Heart right ventricle (tissue), 16 donors: ENCODE results near the gene KMT2D. TPM values are rescaled to one million over a fixed set of nuclear protein-coding genes. Genes with fewer than 3 reads are reported as not detected.
A peak's percentile ranks its signal among the peaks of the same experiment; 100 is the strongest.

Experiments used
- ATAC-seq, 8 donors: fragments of 200-7000 bp; cut with Tn5 transposase; one replicate each; pipeline ENCODE4 v1.9.1; 2020; ENCODE audit warnings: mild to moderate bottlenecking in 8 of 8, moderate library complexity in 8 of 8, moderate number of reproducible peaks in 1 of 8
- DNase-seq, 2 donors: peaks; one replicate each; pipeline ENCODE4 v3.0.0-alpha.2; 2020
- H3K27ac ChIP-seq, 10 donors: fragments of 200-600 bp; sonication (generic) in 2 of 10; one replicate each; pipeline versions ENCODE4 v1.5.0 to v1.8.0; 2020 to 2022; ENCODE audit warnings: mild to moderate bottlenecking in 3 of 10
- H3K27me3 ChIP-seq, 7 donors: fragments of 200-600 bp; one replicate each; pipeline ENCODE4 v1.8.0; 2021 to 2022; ENCODE audit warnings: mild to moderate bottlenecking in 2 of 7
- H3K36me3 ChIP-seq, 9 donors: fragments of 200-600 bp; sonication (generic) in 1 of 9; one replicate each; pipeline versions ENCODE4 v1.5.0 to v1.8.0; 2020 to 2022; ENCODE audit warnings: mild to moderate bottlenecking in 2 of 9
- H3K4me1 ChIP-seq, 9 donors: fragments of 200-600 bp; sonication (generic) in 1 of 9; one replicate each; pipeline versions ENCODE4 v1.5.0 to v1.8.0; 2020 to 2022; ENCODE audit warnings: mild to moderate bottlenecking in 4 of 9
- H3K4me3 ChIP-seq, 10 donors: fragments of 200-600 bp; sonication (generic) in 2 of 10; one replicate each; pipeline versions ENCODE4 v1.5.0 to v1.8.0; 2020 to 2022; ENCODE audit warnings: mild to moderate bottlenecking in 7 of 10, moderate library complexity in 2 of 10
- H3K9me3 ChIP-seq, 11 donors: fragments of 200-600 bp in 10 of 11; sonication (generic) in 2 of 11; one replicate each; pipeline versions ENCODE4 v1.5.0 to v1.8.0; 2013 to 2022; ENCODE audit warnings: mild to moderate bottlenecking in 2 of 11, control low read depth in 1 of 11, moderate library complexity in 1 of 11
- WGBS, 2 donors: extraction: QIAGEN DNeasy Blood & Tissue Kit; methylation state at CpG; one replicate each; pipeline ENCODE4 v1.1.7; 2013; ENCODE audit warnings: inconsistent platforms in 1 of 2; 5-methylcytosine and 5-hydroxymethylcytosine counted together
- intact Hi-C, 10 donors: fragments of 100-400 bp; cut with DNase I; formaldehyde crosslinking; loops; one replicate each; pipeline versions ENCODE4 v1.11.1 to v1.14.2; 2022
- long read RNA-seq, 3 donors: library from polyadenylated mRNA; unstranded; transcript quantifications; one replicate each; pipeline ENCODE4 v2.0.0, GENCODE V29; 2020 to 2021
- polyA plus RNA-seq, 2 donors: library from polyadenylated mRNA; stranded (reverse); fragments of 200-250 nt; gene quantifications; one replicate each; pipeline ENCODE4 v1.2.3, GENCODE V29; 2013
- total RNA-seq, 10 donors: library from RNA; stranded (reverse); fragmentation: NEBNext Ultra II Directional in 3 of 10; extraction: Animal tissue kit (Norgen Biotek cat#: 25700) in 3 of 10; gene quantifications; one replicate each; pipeline versions ENCODE4 v1.2.1 to v1.2.4, GENCODE V29; 2021 to 2023
- TF ChIP-seq, protein P1 (sequence below), 9 donors: fragments of 200-600 bp; sonication (generic) in 2 of 9; IDR thresholded peaks; one replicate each; pipeline versions ENCODE4 v1.5.0 to v1.8.0; 2021 to 2022; ENCODE audit warnings: antibody characterized with exemption in 9 of 9, mild to moderate bottlenecking in 5 of 9, moderate library complexity in 1 of 9
- donor health status: Arrhythmogenic right ventricular cardiomyopathy.
- donor health status: ischemic (EF 13 %, LVEDD 7.1; RV severe dilation, severe dysfunction).
- donor health status: healthy with polysubstance abuse.
- donor health status: DM: no; HTN: yes; CAD: no.
- donor health status: DM: no; HTN: no; CAD: no.
- donor health status: ischemic (EF 25% LVEDD 6.9; RV normal size, moderate dysfunction).
- donor health status: ischemic (EF 25% LVEDD 5.7; RV mildly dilated, moderate dysfunction).
- donor health status: healthy.
- donor health status: DM: yes; HTN: yes; CAD: no.
- donor health status: Ischemic cardiomyopathy.
- donor health status: ischemic (EF 35%, LVEDD 5.7; RV mildly dilated, moderate dysfunction).
- donor health status: nonischemic (EF 11% LVEDD 7.7; RV severe dilation, severe dysfunction).
- donor health status: DM: yes; HTN: yes; CAD: no.
- donor health status: PGD.
- donor health status: ischemic (EF 29% LVEDD 5.4; RV normal size, mild dysfunction).
- donor health status: nonischemic (EF 23%, LVEDD 6.1; RV moderate dilation, normal function).

The KMT2D gene, protein sequence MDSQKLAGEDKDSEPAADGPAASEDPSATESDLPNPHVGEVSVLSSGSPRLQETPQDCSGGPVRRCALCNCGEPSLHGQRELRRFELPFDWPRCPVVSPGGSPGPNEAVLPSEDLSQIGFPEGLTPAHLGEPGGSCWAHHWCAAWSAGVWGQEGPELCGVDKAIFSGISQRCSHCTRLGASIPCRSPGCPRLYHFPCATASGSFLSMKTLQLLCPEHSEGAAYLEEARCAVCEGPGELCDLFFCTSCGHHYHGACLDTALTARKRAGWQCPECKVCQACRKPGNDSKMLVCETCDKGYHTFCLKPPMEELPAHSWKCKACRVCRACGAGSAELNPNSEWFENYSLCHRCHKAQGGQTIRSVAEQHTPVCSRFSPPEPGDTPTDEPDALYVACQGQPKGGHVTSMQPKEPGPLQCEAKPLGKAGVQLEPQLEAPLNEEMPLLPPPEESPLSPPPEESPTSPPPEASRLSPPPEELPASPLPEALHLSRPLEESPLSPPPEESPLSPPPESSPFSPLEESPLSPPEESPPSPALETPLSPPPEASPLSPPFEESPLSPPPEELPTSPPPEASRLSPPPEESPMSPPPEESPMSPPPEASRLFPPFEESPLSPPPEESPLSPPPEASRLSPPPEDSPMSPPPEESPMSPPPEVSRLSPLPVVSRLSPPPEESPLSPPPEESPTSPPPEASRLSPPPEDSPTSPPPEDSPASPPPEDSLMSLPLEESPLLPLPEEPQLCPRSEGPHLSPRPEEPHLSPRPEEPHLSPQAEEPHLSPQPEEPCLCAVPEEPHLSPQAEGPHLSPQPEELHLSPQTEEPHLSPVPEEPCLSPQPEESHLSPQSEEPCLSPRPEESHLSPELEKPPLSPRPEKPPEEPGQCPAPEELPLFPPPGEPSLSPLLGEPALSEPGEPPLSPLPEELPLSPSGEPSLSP (N-terminal part only)
- total RNA-seq (10 to 100 TPM; 32.6 to 65.3 (median 54.2) TPM), polyA plus RNA-seq (10 to 100 TPM in 1 of 2 donors, 1 to 10 TPM in 1; 9.6 to 60.6 TPM)
- long read RNA-seq, donor 1, partial matches to known transcripts, result 1 of 4 reads
- long read RNA-seq, donor 1, other reads (novel, unspliced or antisense), result 3 of 4 reads
- long read RNA-seq, donor 2, partial matches to known transcripts, result 4 of 13 reads
- long read RNA-seq, donor 2, other reads (novel, unspliced or antisense), result 9 of 13 reads
- long read RNA-seq, donor 3, partial matches to known transcripts, result 2 of 8 reads
- long read RNA-seq, donor 3, other reads (novel, unspliced or antisense), result 6 of 8 reads

DNA sequence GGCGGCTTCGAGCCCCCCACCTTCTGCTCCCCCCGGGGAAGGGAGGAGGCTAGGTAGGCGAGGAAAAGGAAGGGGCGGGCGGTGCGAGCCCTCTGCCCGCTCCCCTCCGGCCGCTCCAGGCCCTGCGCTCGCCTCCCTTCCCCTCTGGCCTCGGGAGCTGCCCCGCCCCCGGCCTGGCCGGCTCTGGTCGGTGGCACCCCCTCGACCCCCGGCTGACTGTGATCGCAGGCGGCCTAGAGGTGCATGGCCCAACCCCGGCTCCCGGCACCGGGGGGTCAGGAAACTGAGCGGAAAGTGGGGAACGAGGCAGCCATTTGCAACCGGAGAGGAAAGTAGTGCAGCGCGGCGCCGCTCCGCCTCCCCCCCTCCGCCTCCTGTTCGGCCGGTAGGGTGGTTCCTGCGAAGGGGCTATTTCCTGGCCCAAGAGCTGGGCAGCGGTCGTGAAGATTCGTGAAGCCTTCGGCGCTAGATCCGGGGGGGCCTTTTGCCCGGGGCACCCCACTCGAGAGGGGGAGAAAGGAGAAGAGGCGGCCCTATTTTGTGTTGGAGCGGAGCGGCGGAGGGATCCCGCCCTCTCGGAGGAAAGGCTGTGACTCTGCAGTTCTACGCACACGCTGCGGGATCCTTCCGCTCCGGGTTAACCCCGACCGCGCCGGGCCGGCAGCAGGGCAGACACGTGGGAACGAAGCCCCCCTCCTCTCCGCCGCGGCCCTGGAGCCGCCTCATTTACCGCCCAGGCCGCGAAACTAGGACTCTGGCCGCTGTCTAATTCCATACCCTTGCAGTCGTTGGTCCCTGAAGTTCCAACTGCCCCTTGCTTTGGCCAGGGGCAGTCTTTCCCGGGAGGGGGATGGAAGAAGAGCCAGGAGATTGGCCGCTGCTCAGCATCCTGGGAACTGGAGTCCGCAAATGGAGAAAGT, at the start of gene KMT2D:
TSS of gene KMT2D (minus strand) at position 558 of the 920 bp plus-strand sequence. CDS start 5,470 bp downstream, outside the sequence.
- 0% methylated on average over 69 to 72 of the region's 74 CpGs for whole genome bisulfite sequencing, 2 donors

DNA sequence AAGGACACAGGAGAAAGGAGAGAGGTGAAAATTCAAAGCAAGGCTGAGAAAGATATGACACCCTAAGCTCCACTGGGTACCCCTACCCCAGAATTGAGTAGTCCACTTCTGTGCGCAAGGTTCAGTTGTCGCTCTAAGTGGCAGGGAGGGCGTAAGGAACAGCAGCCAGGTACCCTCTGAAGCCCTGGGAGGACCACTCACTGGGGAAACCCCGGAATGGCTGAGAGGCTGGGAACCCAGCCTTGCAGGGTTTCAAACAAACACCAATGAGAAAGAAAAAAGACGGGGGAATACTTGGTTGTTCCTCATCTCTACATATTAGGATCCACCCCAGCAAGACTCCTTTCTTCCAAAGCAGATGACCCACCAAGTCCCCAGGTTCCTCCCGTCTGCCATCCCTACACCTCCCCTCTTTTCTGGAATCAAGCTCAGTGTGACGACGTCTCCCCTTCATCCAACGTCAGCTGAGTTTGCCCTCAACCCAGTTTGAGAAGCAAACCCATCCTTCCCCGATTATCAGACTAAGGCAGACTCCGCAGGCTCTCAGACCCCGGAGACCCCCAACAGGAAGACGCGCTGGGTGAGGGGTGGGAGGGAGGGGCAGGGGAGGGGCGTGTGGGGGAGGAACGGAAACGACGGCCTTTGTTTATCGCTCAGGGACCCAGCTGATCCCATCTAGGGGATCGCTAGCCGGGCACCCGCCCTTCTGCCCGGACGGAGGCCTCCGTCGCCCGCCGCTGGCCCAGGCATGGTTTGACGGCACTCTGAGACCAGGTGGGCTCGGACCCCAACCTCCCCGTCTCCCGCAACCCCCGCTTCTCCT, 49.3 kb upstream of the KMT2D start:
- TF ChIP-seq, protein P1, sequence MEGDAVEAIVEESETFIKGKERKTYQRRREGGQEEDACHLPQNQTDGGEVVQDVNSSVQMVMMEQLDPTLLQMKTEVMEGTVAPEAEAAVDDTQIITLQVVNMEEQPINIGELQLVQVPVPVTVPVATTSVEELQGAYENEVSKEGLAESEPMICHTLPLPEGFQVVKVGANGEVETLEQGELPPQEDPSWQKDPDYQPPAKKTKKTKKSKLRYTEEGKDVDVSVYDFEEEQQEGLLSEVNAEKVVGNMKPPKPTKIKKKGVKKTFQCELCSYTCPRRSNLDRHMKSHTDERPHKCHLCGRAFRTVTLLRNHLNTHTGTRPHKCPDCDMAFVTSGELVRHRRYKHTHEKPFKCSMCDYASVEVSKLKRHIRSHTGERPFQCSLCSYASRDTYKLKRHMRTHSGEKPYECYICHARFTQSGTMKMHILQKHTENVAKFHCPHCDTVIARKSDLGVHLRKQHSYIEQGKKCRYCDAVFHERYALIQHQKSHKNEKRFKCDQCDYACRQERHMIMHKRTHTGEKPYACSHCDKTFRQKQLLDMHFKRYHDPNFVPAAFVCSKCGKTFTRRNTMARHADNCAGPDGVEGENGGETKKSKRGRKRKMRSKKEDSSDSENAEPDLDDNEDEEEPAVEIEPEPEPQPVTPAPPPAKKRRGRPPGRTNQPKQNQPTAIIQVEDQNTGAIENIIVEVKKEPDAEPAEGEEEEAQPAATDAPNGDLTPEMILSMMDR (IDR thresholded peaks at IDR 0.05), result no peak
- H3K4me1 ChIP-seq, result peaks cover 13 to 58% (median 54%) of the 10 kb centered on the region in 9 donors
- H3K4me3 ChIP-seq, result peak overlapping the region; percentile 67 to 100 (median 93)
- H3K36me3 ChIP-seq, result peaks cover 0 to 28% (median 0%) of the 10 kb centered on the region in 9 donors
- WGBS, 2 donors, result 2 to 3% methylated on average over 33 of the region's 33 CpGs
- peak overlapping the region; percentile 93 to 100 (median 98) for H3K27ac ChIP-seq
- no peaks in the 10 kb centered on the region for H3K27me3 ChIP-seq
- DNase-seq (peak in 1 of 2 donors; percentile 41), ATAC-seq (peak; percentile 7 to 55 (median 40))
- intact Hi-C loops, result loop anchor here in 4 of 10 donors (1.0 to 5.0 kb wide), 5 partner anchors 20 to 124 kb away; partner anchors contain the start of gene RHEBL1 (in 1 of the 4)
- H3K9me3 ChIP-seq, result no peaks in the 10 kb centered on the region

More for the DNA sequence above, at the start of gene KMT2D:
- intact Hi-C loops, result loop anchor here in 9 of 10 donors (1.0 to 10.0 kb wide), 10 partner anchors 62 to 507 kb away; partner anchors contain the start of genes MCRS1 (in 1 of the 9), TUBA1A (in 1 of the 9) and TUBA1B (in 1 of the 9)
- Histone ChIP-seq H3K27me3 (no peaks in the 10 kb centered on the region), H3K4me1 (peaks cover 23 to 51% (median 42%) of the 10 kb centered on the region in 9 donors), H3K36me3 (peaks cover 0 to 1% (median 0%) of the 10 kb centered on the region in 9 donors), H3K27ac (peak within 1 kb of the TSS; percentile 95 to 100 (median 99)), H3K9me3 (no peaks in the 10 kb centered on the region), H3K4me3 (peak within 1 kb of the TSS; percentile 74 to 99 (median 97))
- ATAC-seq, result peak; percentile 82 to 92 (median 86)
- TF ChIP-seq, protein P1 (IDR thresholded peaks at IDR 0.05), result peak in 6 of 9 donors; percentile 31 to 46 (median 36)
- DNase-seq, result peak; percentile 92 to 93

DNA sequence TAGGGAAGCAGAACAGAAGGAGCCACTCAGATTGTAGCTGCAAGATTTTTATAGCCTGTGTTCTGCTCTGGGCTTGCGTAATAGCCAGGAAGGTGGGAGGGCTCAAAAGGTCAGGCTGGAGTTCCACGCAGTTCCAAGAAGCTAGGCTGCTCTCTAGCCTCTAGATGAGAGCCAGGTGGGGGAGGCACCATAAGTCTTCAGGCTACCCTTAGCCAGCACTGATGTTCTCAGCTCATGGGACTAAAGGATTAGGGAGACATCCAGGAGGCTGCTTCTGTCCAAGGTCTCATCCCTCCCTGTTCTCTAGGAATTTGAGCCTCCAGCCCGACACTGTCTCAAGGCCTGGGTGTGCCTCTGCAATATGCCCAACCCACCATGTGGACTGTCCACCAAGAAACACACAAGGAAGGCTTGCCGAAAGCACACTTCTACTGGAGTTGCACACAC, 48.4 kb upstream of the KMT2D start:
- Histone ChIP-seq H3K27ac (peak overlapping the region; percentile 93 to 100 (median 98)), H3K27me3 (no peaks in the 10 kb centered on the region), H3K4me1 (peaks cover 13 to 67% (median 62%) of the 10 kb centered on the region in 9 donors), H3K9me3 (no peaks in the 10 kb centered on the region), H3K4me3 (peak overlapping the region; percentile 19 to 100 (median 93)), H3K36me3 (peaks cover 0 to 36% (median 2%) of the 10 kb centered on the region in 9 donors)
- ATAC-seq (peak; percentile 13 to 65 (median 60)), DNase-seq (peak; percentile 39 to 73)
- TF ChIP-seq, protein P1 (IDR thresholded peaks at IDR 0.05), result no peak
- 5 to 6% methylated on average over 4 of the region's 4 CpGs for WGBS, 2 donors
- intact Hi-C loops, result loop anchor here in 2 of 10 donors (2.0 to 5.0 kb wide), 2 partner anchors 20 to 42 kb away; partner anchors contain the start of gene RHEBL1 (in 1 of the 2)
